HCT116 (cell line): ENCODE results near the gene ATP8B4. TPM values are rescaled to one million over a fixed set of nuclear protein-coding genes. Genes with fewer than 3 reads are reported as not detected.

Experiments used
- ATAC-seq: fragments of 200-7000 bp; cut with Tn5 transposase; 2 replicates; pipeline ENCODE4 v1.9.1; 2020; ENCODE audit warnings: mild to moderate bottlenecking, moderate library complexity
- BruUV-seq: library from RNA; stranded (reverse); fragments of 400-500 nt; replicated peaks from 2 replicates; lab custom pipeline; 2021; lab: Mats Ljungman, UMichigan
- CTCF ChIA-PET: fragments of 300-600 bp; sonication (Branson Sonifier 250); formaldehyde crosslinking; loops from one replicate; lab custom pipeline; 2021; ENCODE audit warnings: antibody characterized with exemption; lab: Charles Lee
- POLR2A ChIA-PET: fragments of 300-600, 350-600 bp; sonication (Branson Sonifier 250); formaldehyde crosslinking; loops from one replicate; lab custom pipeline; 2021; ENCODE audit warnings: antibody characterized with exemption; lab: Charles Lee
- RAD21 ChIA-PET, 2 experiments: fragments of 300-600 bp; sonication (Branson Sonifier 250); formaldehyde crosslinking; loops; one replicate each; lab custom pipeline; 2023; ENCODE audit warnings: low total read pairs in 2 of 2; ENCODE audit not compliant: uncharacterized antibody in 2 of 2, unreplicated experiment in 2 of 2, low non-redundant PET in 1 of 2; lab: Charles Lee
- DNase-seq: peaks from one replicate; pipeline ENCODE4 v3.0.0-alpha.2; 2010; ENCODE audit warnings: low read depth, low spot score
- H2AFZ ChIP-seq: fragments of 200-600 bp; shearing (Covaris generic), sonication (generic); 2 replicates; pipeline ENCODE4 v1.6.1; 2017; ENCODE audit warnings: low read depth, mixed run types, mixed read lengths, antibody characterized with exemption, low read length; ENCODE audit not compliant: poor library complexity, severe bottlenecking
- H3K27ac ChIP-seq: 2 replicates; pipeline ENCODE4 v1.5.1; 2012; ENCODE audit warnings: low read depth, low read length
- H3K27me3 ChIP-seq: fragments of 200-600 bp; sonication (generic); 2 replicates; pipeline ENCODE4 v1.6.1; 2016; ENCODE audit warnings: mixed run types, low read length, mixed read lengths; ENCODE audit not compliant: insufficient read depth
- H3K36me3 ChIP-seq, 2 experiments: fragments of 200-500 bp in 1 of 2; fragments of 200-600 bp in 1 of 2; sonication (Bioruptor generic) in 1 of 2; sonication (generic) in 1 of 2; 2 replicates each; pipeline versions ENCODE4 v1.5.1 to v1.6.1; 2014 to 2016; ENCODE audit warnings: low read length in 2 of 2, inconsistent platforms in 1 of 2, mixed read lengths in 1 of 2, mixed run types in 1 of 2; ENCODE audit not compliant: insufficient read depth in 2 of 2, control insufficient read depth in 1 of 2
- H3K4me1 ChIP-seq, 2 experiments: fragments of 200-600 bp in 1 of 2; sonication (generic) in 1 of 2; 2 replicates each; pipeline versions ENCODE4 v1.5.1 to v1.6.1; 2012 to 2017; ENCODE audit warnings: low read length in 2 of 2, inconsistent platforms in 1 of 2, mild to moderate bottlenecking in 1 of 2, mixed read lengths in 1 of 2, mixed run types in 1 of 2, moderate library complexity in 1 of 2; ENCODE audit not compliant: insufficient read depth in 2 of 2, control insufficient read depth in 1 of 2
- H3K4me2 ChIP-seq: fragments of 200-600 bp; sonication (generic); 2 replicates; pipeline ENCODE4 v1.6.1; 2017; ENCODE audit warnings: mixed run types, low read length, mixed read lengths
- H3K4me3 ChIP-seq, 2 experiments: fragments of 200-600 bp in 1 of 2; sonication (generic) in 1 of 2; replicated peaks in 1 of 2; 2 replicates each; pipeline ENCODE4 v1.5.1; 2011 to 2016; ENCODE audit warnings: low read length in 2 of 2, control low read depth in 1 of 2, low read depth in 1 of 2, mild to moderate bottlenecking in 1 of 2, mixed read lengths in 1 of 2, mixed run types in 1 of 2
- H3K79me2 ChIP-seq: fragments of 200-600 bp; sonication (generic); 2 replicates; pipeline ENCODE4 v1.6.1; 2017; ENCODE audit warnings: mild to moderate bottlenecking, mixed run types, low read length, moderate library complexity, mixed read lengths; ENCODE audit not compliant: insufficient read depth
- H3K9ac ChIP-seq: fragments of 200-600 bp; sonication (generic); 2 replicates; pipeline ENCODE4 v1.6.1; 2016; ENCODE audit warnings: low read length, mixed read lengths
- H3K9me2 ChIP-seq: fragments of 200-600 bp; sonication (generic), shearing (Covaris generic); 2 replicates; pipeline ENCODE4 v1.6.1; 2017; ENCODE audit warnings: mixed run types, mild to moderate bottlenecking, moderate library complexity; ENCODE audit not compliant: insufficient read depth
- H3K9me3 ChIP-seq, 2 experiments: fragments of 200-500 bp in 1 of 2; fragments of 200-600 bp in 1 of 2; sonication (Bioruptor generic) in 1 of 2; sonication (generic) in 1 of 2; 2 replicates each; pipeline ENCODE4 v1.6.1; 2014 to 2017; ENCODE audit warnings: low read length in 2 of 2, mixed read lengths in 2 of 2, inconsistent platforms in 1 of 2, low read depth in 1 of 2, mild to moderate bottlenecking in 1 of 2, mixed run types in 1 of 2, moderate library complexity in 1 of 2; ENCODE audit not compliant: control insufficient read depth in 1 of 2, insufficient read depth in 1 of 2
- H4K20me1 ChIP-seq: fragments of 200-600 bp; sonication (generic), shearing (Covaris generic); 2 replicates; pipeline ENCODE4 v1.6.1; 2017; ENCODE audit warnings: mixed run types, mild to moderate bottlenecking, moderate library complexity; ENCODE audit not compliant: insufficient read depth
- CTCF ChIP-seq, 3 experiments: fragments of 200-600 bp in 1 of 3; sonication (generic) in 1 of 3; IDR thresholded peaks in 2 of 3; conservative IDR thresholded peaks in 1 of 3; 2 replicates each; pipeline ENCODE4 v1.5.1; 2012 to 2017; ENCODE audit warnings: low read depth in 2 of 3, low read length in 2 of 3, antibody characterized with exemption in 1 of 3, borderline replicate concordance in 1 of 3, control low read depth in 1 of 3, mild to moderate bottlenecking in 1 of 3, mixed read lengths in 1 of 3, mixed run types in 1 of 3, moderate library complexity in 1 of 3; ENCODE audit not compliant: insufficient read depth in 1 of 3
- EGR1 ChIP-seq: IDR thresholded peaks from 2 replicates; pipeline ENCODE4 v1.6.1; 2012; ENCODE audit warnings: low read depth
- REST ChIP-seq: IDR thresholded peaks from 2 replicates; pipeline ENCODE4 v1.6.1; 2012; ENCODE audit warnings: low read depth
- SIN3A ChIP-seq: IDR thresholded peaks from 2 replicates; pipeline ENCODE4 v1.6.1; 2012; ENCODE audit warnings: low read depth
- ZBTB33 ChIP-seq: IDR thresholded peaks from 2 replicates; pipeline ENCODE4 v1.6.1; 2011; ENCODE audit warnings: mild to moderate bottlenecking, low read length, moderate library complexity; ENCODE audit not compliant: insufficient replicate concordance; ENCODE audit errors: extremely low read depth
- ZFX ChIP-seq: fragments of 450-650 bp; IDR thresholded peaks from 2 replicates; pipeline ENCODE4 v1.6.1; 2017
- ZNF274 ChIP-seq: fragments of 200-500 bp; sonication (Bioruptor generic); IDR thresholded peaks from 2 replicates; pipeline ENCODE4 v1.6.1; 2014; ENCODE audit warnings: mild to moderate bottlenecking, low read depth, low read length, inconsistent platforms
- intact Hi-C: fragments of 100-400 bp; cut with micrococcal nuclease; formaldehyde crosslinking; loops from 2 replicates; pipeline ENCODE4 v1.10.0; 2022
- total RNA-seq: library from RNA; stranded (reverse); gene quantifications from one replicate; pipeline ENCODE4 v1.2.1, GENCODE V29; 2021; ENCODE audit not compliant: unreplicated experiment
- TF ChIP-seq, protein P1 (sequence below): IDR thresholded peaks from 2 replicates; pipeline ENCODE4 v1.6.1; 2012

Gene ATP8B4
- total RNA-seq, 1 experiment from 2014 or later, result 0.25 TPM

DNA sequence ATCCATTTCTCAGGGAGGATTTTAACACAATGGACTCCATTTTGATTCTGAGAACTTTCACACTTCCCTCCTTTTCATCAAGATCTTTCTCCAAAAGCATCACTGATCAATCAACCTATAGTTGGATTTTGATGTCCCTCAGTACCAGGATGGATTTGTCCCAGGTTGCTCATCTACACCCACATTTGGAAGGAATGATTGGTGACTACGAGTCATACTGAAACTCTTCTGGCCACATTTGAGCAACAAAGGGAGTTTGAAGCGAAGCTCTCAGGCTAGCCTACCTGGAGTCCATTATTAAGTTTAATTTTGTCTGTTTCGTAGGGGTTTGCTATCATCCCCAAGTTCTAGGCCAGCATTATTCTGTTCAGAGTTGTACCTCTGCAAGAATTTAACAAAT lies 31.3 kb upstream of the ATP8B4 start:
- Histone ChIP-seq H3K4me3 (no peak overlapping the region), H3K9me3 (no peaks in the 10 kb centered on the region), H3K4me2 (no peak overlapping the region), H3K9ac (no peak overlapping the region), H3K9me2 (no peaks in the 10 kb centered on the region), H3K79me2 (no peaks in the 10 kb centered on the region), H3K4me1 (peaks cover 2 to 27% of the 10 kb centered on the region in 2 experiments; a peak in 3 of 4 replicates), H3K27me3 (no peaks in the 10 kb centered on the region), H4K20me1 (no peaks in the 10 kb centered on the region), H3K36me3 (no peaks in the 10 kb centered on the region), H3K27ac (no peak overlapping the region), H2AFZ (no peak overlapping the region)
- no peak for DNase-seq
- intact Hi-C loops, result no loop called here
- POLR2A ChIA-PET, result no interaction called here
- RAD21 ChIA-PET, result no interaction called here
- no peak for ATAC-seq
- BruUV-seq, result no TSS peak
- CTCF ChIA-PET, result interaction anchor here (5.8 kb wide), 1 partner anchor 165 kb away, joined by 116 read pairs; no protein-coding TSS in a partner anchor
- TF ChIP-seq ZNF274 (no peak), REST (no peak), ZBTB33 (no peak), EGR1 (no peak), ZFX (no peak), SIN3A (no peak), CTCF (IDR thresholded peaks at IDR 0.05 in 2 of 3, conservative IDR thresholded peaks at IDR 0.05 in 1 of 3; ENCODE audit: borderline replicate concordance in 1 of 3, insufficient read depth in 1 of 3, low read depth in 2 of 3, low read length in 2 of 3) (no peak)
- TF ChIP-seq, protein P1, sequence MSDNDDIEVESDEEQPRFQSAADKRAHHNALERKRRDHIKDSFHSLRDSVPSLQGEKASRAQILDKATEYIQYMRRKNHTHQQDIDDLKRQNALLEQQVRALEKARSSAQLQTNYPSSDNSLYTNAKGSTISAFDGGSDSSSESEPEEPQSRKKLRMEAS, result no peak
